Glomerular endothelial cell (primary cell): Measurements from ENCODE around the gene PCAT6. TPM values are rescaled to one million over a fixed set of nuclear protein-coding genes. Genes with fewer than 3 reads are reported as not detected.
"Not testable (repeated sequence)": the region's sequence is repeated elsewhere in the genome, so short reads cannot be mapped to it uniquely, and the experiment has no call there.

Source experiments
- DNase-seq: peaks from one replicate; pipeline ENCODE4 v3.0.0-alpha.2; 2011; ENCODE audit warnings: low read depth, low spot score; ENCODE audit errors: extremely low read depth
- total RNA-seq: library from RNA; depleted of rRNA; stranded (reverse); fragments of >200 nt; gene quantifications from 2 replicates; pipeline ENCODE4 v1.2.3, GENCODE V29; 2015

Gene PCAT6
- total RNA-seq, 1 donor from 2014 or later, result 6.0 TPM

DNA sequence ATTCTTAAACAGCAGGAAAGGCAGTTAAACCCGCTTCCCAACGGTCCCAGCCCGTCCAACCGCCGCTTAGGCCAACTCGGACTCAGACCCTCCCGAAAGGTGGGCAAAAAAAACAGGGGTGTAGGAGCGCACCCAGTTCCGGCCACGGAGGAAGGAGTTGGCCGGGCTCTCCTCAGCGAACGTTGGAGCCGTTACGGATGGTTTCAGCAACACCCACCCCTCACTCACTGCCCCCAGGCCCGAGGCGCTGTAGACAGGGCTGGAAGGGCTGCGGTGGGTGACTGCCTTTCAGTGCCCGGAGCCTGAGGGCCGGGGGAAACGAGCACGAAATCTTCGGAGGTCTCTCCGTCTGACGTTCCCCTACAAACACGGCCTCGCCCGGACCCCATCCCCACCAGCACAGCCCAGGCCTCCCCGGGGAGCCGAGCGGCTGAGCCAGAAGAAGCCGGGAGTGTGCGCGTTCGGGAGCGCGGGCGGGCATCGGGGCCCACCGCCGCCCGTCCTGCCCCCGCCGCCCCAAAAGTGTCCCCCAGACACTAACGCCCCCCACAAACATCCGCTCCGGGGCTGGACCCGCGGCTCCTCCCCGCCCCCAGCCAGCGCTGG lies 3.8 kb upstream of the PCAT6 start:
- no peak for DNase-seq

DNA sequence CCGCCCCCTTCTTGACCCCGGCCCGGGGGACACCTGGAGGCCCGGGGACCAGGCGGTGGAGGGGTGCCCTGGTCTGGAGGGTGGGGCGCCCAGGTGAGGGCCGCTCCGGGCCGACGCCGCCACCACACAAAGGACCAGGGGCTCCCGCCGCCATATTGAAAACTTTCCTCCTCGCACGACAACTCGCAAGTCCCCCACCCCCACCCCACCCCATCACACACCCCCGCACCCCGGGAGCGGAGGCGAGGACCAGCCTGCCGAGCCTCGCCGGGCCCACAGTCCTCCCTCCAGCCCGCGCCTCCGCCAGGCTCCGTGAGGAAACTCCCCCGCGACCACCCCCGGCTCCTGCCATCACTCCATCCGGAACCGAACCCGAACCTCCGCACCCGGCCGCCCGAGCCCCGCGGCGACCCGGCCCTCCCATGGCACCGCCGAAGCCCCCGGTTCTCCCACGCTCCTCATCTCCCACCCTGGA lies 3.3 kb upstream of the PCAT6 start:
- no peak for DNase-seq

DNA sequence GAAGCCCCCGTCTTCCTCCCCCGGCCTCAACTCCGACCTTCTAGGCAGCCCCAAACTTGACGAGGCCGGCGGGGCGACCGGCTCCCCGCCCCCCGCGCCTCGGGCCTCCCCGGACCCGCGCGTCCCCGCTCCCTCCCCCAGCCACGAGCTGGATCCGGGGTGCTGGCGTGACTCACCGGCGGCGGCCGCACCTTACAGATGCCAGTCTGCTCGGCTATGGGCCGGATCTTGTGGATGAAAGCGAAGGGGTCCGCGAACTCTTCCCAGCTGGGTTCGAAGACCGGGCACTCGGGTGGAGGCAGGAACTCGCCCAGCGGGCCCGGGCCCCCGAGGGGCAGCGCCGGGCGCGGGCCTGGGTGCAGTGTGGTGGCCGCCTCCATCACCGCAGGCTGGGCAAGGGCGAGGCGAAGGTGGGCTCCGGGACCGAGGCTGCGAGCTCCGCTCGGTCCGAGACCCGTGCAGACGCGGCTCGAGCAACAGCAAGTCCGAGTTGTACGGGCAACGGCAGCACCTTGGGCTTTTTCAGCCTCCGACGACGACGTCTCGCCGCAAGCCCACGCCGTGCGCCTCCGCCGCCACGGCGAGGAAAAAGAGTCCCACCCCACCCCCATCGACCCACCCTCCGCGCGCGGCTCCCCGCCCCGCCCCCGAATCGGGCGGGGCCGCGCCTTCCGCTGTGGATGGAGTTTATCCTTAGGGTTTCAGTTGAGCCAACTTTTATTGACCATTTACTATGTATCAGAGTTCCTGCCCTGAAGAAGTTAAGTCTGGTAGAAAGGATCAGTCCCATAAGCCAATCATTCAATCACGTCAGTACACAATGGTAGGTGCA lies 2.6 kb upstream of the PCAT6 start, which contains the start of gene KDM5B:
Gene KDM5B, minus strand, starts transcription at position 496 of the 832 bp plus-strand sequence. Its CDS starts 116 bp downstream, at position 380.
- no peak for DNase-seq

DNA sequence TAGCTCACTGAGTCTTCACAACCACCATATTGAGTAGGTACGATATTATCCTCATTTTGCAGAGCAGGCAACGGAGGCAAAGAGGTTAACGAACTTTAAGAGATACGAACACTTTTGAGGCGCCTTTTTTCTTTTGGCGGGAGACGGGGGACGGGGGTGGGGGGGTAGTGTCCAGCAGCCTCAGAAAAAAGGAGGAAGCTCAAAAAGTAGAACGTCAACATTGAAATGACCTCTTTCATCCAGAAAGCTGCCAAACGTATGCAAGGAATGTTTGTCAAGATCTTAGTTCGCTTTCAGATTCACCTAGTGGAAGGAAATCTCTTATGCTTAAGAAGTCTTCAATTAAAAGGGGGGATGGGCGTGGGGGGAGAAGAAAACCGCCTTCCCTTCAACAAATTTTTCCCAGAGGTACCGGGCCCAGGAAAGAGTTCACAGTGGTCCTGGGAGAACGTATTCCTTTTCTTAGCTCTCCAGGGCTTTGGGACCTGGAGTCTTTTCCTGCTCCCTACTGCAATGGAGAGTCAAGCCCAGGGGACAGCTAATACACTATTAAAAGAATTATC lies 1.1 kb upstream of the PCAT6 start:
- DNase-seq, result no peak

DNA sequence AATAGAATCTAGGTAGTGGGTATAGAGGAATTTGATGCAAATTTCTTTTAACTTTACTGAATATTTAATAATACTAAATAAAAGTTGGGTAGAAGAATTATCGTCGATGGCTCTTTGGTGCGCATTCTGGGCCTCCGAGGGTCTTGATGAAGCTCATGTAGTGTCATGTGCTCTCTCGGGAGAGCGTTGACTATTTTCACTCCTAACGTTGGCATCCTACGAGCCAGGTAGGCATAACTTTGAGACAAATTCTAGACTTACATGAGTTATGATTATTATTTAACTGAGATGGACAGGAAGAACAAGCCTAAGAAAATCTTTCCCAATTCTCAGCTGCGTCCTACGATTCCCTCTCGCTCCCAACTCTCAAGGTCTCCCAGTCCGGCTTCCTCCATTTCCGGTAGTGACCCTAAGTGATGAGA lies 550 bp upstream of the PCAT6 start:
- no peak for DNase-seq

DNA sequence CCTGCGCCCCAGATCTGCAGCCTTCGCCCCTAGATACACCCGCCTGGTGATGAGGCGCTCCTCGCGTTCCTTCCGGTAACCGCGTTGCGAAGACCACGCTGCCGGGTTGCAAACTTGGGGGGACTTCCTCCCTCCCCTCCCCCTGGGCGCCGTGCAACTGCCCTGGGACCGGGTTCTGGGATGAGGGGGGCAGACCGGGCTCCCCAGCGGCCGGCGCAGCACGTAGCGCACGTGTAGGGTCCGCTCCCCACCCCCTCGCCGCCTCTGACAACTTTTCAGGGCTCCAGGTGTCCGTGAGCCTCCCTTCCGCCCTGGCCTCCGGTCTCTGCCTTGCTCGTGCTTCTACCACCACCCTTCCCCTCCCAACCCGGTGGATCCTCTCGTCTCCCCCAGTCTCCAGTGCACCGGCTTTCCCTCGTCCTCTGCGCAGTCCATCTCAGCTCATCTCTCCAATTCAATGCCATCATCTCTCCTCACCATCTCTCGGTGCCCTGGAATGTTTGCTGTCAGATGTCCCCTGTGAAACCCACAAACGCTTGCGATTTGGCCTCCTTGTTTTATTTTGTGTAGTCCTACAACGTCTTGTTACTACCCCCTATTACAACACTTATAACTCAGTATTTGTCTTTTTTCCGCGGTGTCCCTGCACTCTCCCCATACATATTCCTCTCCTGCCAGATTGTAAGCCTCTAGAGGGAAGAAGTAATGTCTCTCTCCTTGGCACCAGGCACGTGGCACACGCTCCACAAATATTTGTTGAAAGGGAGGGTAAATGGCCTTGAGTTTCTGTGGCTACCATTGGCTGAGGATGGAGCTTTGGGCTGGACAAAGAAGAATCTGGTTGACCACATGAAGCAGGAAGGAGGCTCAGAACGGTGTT lies 782 bp downstream of the PCAT6 start:
- DNase-seq, result no peak

DNA sequence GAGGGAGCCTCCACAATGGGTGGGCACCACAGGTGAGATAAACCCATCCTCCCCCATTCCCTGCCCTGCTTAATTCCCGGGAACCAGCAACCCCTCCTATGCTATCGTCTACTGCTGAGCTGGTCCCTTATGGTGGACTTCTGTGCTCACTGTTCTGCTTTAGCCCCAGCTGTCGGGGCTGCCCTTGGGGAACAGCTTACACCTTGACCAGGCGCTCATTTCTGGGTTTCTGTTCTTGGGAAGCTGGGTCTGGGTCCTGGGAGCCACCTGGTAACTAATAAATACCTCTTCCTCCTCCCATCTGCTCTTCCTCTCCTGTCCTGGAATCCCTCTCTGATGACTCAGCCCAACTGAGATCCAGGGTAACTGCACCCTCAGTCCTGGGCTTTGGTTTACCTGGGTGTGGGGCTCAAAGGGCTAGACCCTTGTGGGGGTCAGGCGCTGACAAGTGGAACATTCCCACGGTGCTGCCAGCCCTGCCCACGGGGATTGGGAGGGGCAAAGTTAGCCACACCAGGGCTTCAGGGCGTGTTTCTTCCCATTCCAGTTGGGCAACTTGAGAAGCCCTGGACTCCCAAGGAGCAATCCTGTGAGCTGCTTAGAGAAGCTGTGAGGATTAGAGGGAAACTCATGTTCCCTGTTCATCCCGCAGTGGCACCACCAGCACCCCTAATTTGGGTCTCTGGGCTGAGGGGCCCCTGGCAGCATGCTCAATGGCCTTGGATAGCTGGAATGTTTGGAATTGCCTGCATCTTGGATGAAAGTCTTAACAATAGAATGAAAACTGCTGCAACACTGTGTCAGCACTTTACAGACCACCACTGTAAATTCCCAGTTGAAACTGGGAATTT lies 1.6 kb downstream of the PCAT6 start:
- no peak for DNase-seq

DNA sequence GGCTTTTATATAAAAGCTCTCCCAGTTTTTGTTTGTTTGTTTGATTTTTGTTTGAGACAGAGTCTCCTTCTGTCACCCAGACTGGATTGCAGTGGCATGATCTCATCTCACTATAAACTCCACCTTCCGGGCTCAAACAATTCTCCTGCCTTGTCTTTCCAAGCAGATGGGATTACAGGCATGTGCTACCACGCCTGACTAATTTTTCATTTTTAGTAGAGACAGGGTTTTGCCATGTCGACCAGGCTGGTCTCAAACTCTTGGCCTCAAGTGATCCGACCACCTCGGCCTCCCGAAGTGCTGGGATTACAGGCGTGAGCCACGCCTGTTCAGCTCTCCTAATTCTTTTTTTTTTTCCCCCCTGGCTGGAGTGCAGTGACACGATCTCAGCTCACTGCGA lies 4.4 kb downstream of the PCAT6 start:
- DNase-seq, result no peak

DNA sequence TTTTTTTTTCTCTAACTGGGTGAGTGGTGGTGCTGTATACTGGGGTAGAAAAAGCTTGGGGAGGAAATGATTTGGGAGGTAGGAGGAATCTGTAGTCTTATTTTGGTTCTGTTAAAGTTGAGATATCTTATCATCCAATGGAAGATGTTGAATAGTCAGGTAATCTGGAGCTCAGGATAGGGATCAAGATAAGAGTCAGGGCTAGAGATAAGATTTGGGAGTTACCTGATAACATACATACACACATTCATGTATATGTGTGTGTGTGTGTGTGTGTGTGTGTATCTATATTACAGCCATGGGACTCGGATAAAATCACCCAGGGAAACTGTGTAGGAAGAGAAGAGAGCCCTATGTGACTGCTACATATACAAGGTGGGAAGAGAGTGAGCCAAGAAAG lies 8.1 kb downstream of the PCAT6 start:
- DNase-seq, result no peak

DNA sequence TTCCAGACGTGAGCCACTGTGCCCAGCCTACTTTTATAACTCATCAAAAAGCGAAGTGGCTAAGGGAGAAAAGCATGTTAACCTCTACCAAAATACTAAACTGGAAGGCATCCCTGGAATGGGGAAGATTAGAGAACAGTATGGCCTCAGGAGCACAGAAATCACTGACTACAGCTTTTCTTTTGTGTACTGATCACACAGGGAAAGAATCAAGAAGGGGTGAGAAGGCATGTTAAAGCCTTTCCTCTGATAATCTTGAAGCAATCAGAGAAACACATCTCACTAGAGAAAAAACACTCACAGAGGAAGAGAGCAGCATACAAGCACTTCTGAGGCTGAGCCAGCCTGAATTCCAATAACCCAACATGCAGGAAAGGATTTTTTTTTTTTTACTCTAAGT lies 10.7 kb downstream of the PCAT6 start:
- no peak for DNase-seq

DNA sequence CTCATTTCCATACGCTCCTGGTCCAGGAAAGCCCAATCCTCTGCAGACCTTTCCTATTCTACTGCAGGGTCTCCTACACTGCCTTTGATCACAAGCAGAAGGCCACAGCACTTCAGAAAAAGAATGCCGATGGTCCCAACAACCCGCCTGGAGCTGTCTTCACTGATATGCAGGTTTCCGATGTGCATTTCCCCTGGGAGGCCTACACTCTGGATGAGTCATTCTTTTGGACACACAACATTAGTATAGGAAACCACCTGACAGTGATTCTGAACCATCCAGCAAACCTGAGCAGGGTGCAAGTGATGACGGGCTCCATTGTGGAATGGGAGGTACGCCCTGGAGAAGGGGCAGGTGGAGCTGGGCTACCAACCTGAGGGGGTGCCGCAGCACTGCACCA lies 15.0 kb downstream of the PCAT6 start:
- DNase-seq, result no peak

DNA sequence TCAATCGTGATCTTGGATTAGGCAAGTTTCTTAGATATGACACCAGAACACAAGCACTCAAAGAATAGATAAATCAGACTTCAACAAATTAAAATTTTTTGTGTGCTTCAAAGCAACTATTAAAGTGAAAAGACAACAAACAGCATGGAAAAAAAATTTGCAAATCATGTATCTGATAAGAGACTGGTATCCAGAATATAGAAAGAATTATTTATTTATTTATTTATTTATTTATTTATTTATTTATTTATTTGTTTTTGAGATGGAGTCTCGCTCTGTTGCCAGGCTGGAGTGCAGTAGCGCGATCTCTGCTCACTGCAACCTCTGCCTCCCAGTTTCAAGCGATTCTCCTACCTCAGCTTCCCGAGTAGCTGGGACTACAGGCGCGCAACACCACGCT lies 18.5 kb downstream of the PCAT6 start:
- DNase-seq, result not testable (repeated sequence)

DNA sequence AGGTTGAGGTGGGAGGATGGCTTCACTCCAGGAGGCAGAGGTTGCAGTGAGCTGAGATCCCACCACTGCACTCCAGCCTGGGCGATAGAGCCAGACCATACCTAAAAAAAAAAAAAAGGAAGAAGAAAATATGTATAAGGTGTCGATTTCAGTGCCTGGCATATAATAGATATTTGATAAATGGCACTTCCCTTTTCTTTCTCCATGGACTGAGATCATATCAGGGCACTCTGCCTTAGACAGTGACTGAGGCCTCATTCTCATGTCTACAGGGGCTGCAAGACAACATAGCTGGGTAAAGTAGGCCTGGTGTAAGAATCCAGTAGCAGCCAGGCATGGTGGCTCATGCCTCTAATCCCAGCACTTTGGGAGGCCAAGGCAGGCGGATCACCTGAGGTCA lies 21.2 kb downstream of the PCAT6 start:
- no peak for DNase-seq

DNA sequence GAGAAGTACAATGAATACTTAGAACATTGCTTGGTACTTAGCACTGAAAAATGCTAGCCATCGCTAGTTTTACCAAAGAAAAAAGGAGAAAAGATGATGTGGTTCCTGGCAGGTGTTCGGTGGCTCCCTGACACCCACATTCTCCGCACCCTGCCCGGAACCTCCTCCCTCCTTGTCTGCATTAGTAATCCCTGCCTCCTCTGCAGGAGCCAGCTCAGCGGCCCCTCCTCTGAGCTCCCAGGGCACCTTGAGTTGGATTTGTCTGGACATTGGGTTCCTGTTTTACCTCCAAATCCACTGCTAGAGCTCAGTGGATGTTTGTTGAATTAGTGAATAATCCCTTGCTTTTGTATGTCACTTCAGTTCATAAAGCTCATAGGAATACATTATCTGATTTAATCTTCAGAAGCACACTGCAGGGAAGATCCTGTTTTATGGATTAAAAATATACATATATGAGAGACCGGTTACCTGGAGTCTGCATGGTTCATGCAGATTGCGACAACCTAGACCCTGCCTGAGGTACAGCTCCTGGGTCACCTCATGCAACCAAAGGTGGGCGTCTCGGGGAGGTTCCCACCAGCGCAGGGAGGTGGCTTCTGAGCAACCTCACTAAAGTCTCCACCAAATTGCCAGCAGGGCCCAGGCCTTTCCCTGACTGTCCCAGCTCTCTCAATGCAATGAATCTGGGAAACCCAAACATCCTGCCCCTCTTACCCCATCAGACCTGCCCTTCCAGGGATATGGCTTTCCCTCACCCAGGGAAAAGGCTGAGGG lies 24.2 kb downstream of the PCAT6 start:
- no peak for DNase-seq

DNA sequence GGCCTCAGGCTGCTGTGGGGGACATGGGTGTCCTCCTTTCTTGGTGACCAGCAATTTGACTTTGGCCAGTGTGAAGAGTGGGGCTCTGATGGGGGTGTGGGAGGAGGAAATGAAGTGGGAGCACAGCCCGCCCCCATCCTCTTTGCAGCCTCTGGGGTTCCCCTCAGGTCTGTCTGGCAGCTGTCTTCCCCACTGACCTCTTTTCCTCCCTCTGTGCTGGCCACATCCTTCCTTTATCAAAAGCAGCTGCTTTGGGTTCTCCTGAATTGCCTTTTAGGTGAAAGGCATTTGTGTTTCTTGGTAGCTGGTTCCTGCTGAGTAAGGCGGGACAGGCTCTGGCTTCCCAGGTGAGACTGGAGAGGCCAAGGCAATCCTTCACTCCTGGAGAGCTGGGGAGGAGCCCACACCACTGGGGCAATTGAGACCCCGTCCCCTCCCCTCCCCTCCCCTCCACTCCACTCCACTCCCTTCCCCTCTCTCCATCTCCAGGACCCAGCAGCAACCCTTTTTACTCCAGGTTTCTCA lies 24.9 kb downstream of the PCAT6 start:
- DNase-seq, result no peak

DNA sequence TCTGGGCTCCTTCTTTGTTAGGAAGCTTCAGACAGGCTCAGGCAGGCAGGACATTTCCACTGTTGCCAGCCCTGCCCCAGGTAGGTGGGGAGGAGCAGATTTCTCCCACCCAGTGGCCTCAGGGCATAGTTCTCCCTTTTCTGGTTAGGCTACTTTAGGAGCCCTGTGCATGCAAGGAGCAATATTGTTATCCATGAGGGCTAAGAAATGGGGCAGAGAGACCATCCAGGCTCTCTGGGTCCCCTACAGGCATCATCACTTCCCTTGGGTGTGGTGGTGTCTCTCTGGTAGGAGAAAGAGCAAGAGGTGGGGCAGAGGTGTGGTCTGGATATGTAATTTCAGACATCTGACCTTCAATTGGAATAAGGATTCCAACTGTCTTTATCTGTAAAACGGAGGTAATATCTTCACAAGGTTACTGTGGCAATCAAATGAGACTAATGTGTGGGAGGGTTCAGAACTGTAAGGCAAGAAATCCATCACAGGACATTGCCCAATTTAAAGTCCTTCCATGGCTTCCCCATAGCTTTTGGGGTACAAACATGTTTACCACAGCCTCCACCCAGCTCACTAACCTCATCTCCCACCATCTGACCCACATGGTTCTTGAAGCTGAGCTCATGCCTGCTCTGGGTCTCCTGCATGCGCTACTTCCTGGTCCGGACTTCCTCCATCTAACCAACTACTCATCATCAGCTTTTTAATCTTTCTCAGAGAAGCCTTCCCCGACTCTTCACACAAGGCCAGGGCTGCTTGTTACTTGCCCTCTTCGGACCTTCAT lies 26.1 kb downstream of the PCAT6 start:
- DNase-seq, result no peak

DNA sequence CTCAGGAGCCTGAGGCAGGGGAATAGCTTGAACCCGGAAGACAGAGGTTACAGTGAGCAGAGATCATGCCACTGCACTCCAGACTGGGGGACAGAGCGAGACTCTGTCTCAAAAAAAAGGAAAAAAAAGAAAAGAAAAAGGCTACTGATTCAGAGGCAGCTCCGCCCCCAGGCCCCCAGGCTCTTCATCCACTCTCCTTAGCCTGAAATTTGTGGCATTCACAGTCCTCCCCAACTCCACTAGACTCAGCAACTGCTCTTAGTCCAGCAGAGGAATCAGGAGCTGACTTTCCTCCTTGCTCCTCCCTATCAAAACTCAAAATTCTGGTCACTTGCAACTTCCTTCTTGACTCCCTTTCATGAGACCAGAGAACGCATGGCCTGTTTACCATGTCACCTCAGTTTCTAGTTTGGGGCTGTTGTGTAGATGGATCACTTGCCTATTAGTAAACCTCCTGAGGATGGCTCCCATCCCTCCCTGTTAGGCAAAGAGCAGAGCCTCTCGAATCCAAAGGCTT lies 27.1 kb downstream of the PCAT6 start:
- no peak for DNase-seq

DNA sequence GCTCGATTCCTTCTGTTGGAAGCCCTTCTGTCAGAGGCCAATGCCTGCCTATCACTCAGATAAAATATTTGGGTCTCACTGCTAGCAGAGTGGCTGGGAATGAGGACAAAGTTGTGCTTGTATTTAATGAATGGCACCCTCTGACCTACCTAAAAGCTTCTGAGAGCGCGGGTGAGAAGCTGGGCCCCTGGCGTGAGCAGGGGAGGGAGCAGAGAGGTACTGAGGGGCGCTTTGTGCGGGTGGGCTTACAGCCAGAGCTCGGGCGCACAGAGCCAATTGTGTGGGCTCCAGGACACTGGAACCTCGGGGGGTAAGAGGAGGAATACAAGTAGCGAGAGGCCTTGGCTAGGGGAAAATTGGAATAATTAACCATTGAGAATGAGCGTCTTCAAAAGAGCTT lies 32.3 kb downstream of the PCAT6 start:
- no peak for DNase-seq
